GM12878 (cell line): ENCODE data around the gene PRRX2.

Experiments
- CHD1 ChIP-seq: IDR thresholded peaks from 2 replicates; pipeline ENCODE4 v1.6.1; 2012; ENCODE audit warnings: low read depth, low read length, improper control_type of control experiment
- CREB1 ChIP-seq: IDR thresholded peaks from 2 replicates; pipeline ENCODE4 v1.6.1; 2012; ENCODE audit warnings: low read depth, mild to moderate bottlenecking, inconsistent platforms
- CTCF ChIP-seq, 3 experiments: IDR thresholded peaks in 2 of 3; conservative IDR thresholded peaks in 1 of 3; 2 replicates each; pipeline ENCODE4 v1.5.1; 2011; ENCODE audit warnings: low read depth in 3 of 3, low read length in 3 of 3, mild to moderate bottlenecking in 3 of 3, control low read depth in 2 of 3, moderate library complexity in 2 of 3, inconsistent platforms in 1 of 3, mixed read lengths in 1 of 3; ENCODE audit not compliant: control insufficient read depth in 2 of 3, insufficient read depth in 1 of 3; ENCODE audit errors: extremely low read depth in 1 of 3
- EP300 ChIP-seq, 2 experiments: fragments of 150-350 bp in 1 of 2; IDR thresholded peaks; 2 replicates each; pipeline ENCODE4 v1.6.1; 2011 to 2012; ENCODE audit warnings: low read depth in 2 of 2, low read length in 2 of 2, borderline replicate concordance in 1 of 2, improper control_type of control experiment in 1 of 2, inconsistent platforms in 1 of 2; ENCODE audit not compliant: control insufficient read depth in 1 of 2
- NRF1 ChIP-seq: conservative IDR thresholded peaks from 2 replicates; pipeline ENCODE4 v1.6.1; 2011; ENCODE audit warnings: mild to moderate bottlenecking, low read depth, low read length, improper control_type of control experiment
- POLR2A ChIP-seq: IDR thresholded peaks from 2 replicates; pipeline ENCODE4 v1.6.1; 2011; ENCODE audit warnings: low read depth, mild to moderate bottlenecking, low read length
- POLR2AphosphoS5 ChIP-seq: IDR thresholded peaks from 2 replicates; pipeline ENCODE4 v1.6.1; 2011; ENCODE audit warnings: mild to moderate bottlenecking, low read length, inconsistent platforms
- SIN3A ChIP-seq: IDR thresholded peaks from 2 replicates; pipeline ENCODE4 v1.6.1; 2012; ENCODE audit warnings: low read depth, low read length, improper control_type of control experiment
- SMC3 ChIP-seq: IDR thresholded peaks from 2 replicates; pipeline ENCODE4 v1.6.1; 2011; ENCODE audit warnings: low read length, improper control_type of control experiment, borderline replicate concordance
- SP1 ChIP-seq: IDR thresholded peaks from one replicate; pipeline ENCODE4 v1.6.1; 2011; ENCODE audit warnings: low read depth, low read length
- TAF1 ChIP-seq: IDR thresholded peaks from 2 replicates; pipeline ENCODE4 v1.6.1; 2011; ENCODE audit warnings: mild to moderate bottlenecking, low read depth, low read length, borderline replicate concordance
- YY1 ChIP-seq: IDR thresholded peaks from 2 replicates; pipeline ENCODE4 v1.6.1; 2011; ENCODE audit warnings: low read depth, mild to moderate bottlenecking, low read length
- ZNF274 ChIP-seq: IDR thresholded peaks from one replicate; pipeline ENCODE4 v1.8.0; 2011; ENCODE audit not compliant: insufficient read length, insufficient read depth
- TF ChIP-seq, protein P1 (sequence below): IDR thresholded peaks from 2 replicates; pipeline ENCODE4 v1.6.1; 2011; ENCODE audit warnings: mild to moderate bottlenecking, low read depth, low read length, moderate library complexity; ENCODE audit not compliant: insufficient replicate concordance

- TF ChIP-seq EP300 (IDR thresholded peaks at IDR 0.05; ENCODE audit: borderline replicate concordance in 1 of 2, control insufficient read depth in 1 of 2, low read depth in 2 of 2, low read length in 2 of 2) (no peak), CTCF (IDR thresholded peaks at IDR 0.05 in 2 of 3, conservative IDR thresholded peaks at IDR 0.05 in 1 of 3; ENCODE audit: control insufficient read depth in 2 of 3, extremely low read depth in 1 of 3, insufficient read depth in 1 of 3, low read depth in 3 of 3, low read length in 3 of 3) (no peak), POLR2A (no peak), SIN3A (no peak), SMC3 (no peak), YY1 (no peak), TAF1 (no peak), ZNF274 (no peak), POLR2AphosphoS5 (no peak), SP1 (no peak), CHD1 (no peak), NRF1 (no peak), CREB1 (no peak)
- TF ChIP-seq, protein P1, sequence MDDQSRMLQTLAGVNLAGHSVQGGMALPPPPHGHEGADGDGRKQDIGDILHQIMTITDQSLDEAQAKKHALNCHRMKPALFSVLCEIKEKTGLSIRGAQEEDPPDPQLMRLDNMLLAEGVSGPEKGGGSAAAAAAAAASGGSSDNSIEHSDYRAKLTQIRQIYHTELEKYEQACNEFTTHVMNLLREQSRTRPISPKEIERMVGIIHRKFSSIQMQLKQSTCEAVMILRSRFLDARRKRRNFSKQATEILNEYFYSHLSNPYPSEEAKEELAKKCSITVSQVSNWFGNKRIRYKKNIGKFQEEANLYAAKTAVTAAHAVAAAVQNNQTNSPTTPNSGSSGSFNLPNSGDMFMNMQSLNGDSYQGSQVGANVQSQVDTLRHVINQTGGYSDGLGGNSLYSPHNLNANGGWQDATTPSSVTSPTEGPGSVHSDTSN, result no peak
Measured at GRCh38 chr9:129740666-129741464, 75.4 kb downstream of the PRRX2 start.
